GM12878 (cell line): ENCODE measurements around the gene BMPR1B. TPM values are rescaled to one million over a fixed set of nuclear protein-coding genes. Genes with fewer than 3 reads are reported as not detected.

Experiments used
- ATAC-seq: fragments of 200-7000 bp; cut with Tn5 transposase; 3 replicates; pipeline ENCODE4 v1.9.1; 2020; ENCODE audit warnings: mild to moderate bottlenecking, moderate library complexity
- BruUV-seq: library from RNA; stranded (reverse); fragments of 400-500 nt; replicated peaks from 2 replicates; lab custom pipeline; 2021; lab: Mats Ljungman, UMichigan
- CTCF ChIA-PET: fragments of 300-600 bp; sonication (Branson Sonifier 250); formaldehyde crosslinking; extraction: SDS; loops from one replicate; lab custom pipeline; 2021; ENCODE audit warnings: inconsistent platforms; lab: Yijun Ruan, JAX
- POLR2A ChIA-PET: fragments of 350-600 bp; formaldehyde crosslinking; extraction: SDS; loops from one replicate; lab custom pipeline; 2021; ENCODE audit warnings: inconsistent platforms; lab: Charles Lee
- RAD21 ChIA-PET: fragments of 300-600 bp; sonication (Branson Sonifier 250); formaldehyde crosslinking; loops from one replicate; lab custom pipeline; 2023; ENCODE audit warnings: antibody characterized with exemption; ENCODE audit not compliant: unreplicated experiment; lab: Charles Lee
- SMC1A ChIA-PET: fragments of 300-600 bp; sonication (Branson Sonifier 250); formaldehyde crosslinking; loops from one replicate; lab custom pipeline; 2023; ENCODE audit not compliant: unreplicated experiment, uncharacterized antibody; lab: Charles Lee
- DNase-seq: peaks from one replicate; pipeline ENCODE4 v3.0.0-alpha.2; 2011; ENCODE audit warnings: low read depth, low spot score
- FAIRE-seq: peaks from 3 replicates; lab custom pipeline; 2011; peaks lifted over from hg19 to GRCh38; lab: Jason Lieb, UNC
- H2AFZ ChIP-seq: 2 replicates; pipeline ENCODE4 v1.6.0; 2011; ENCODE audit warnings: low read depth, low read length, control low read depth; ENCODE audit not compliant: control insufficient read depth
- H3K27ac ChIP-seq: 2 replicates; pipeline ENCODE4 v1.5.1; 2011; ENCODE audit warnings: control low read depth; ENCODE audit not compliant: control insufficient read depth, insufficient read depth
- H3K27me3 ChIP-seq, 2 experiments: replicated peaks in 1 of 2; 2 replicates each; pipeline versions ENCODE4 v1.6.0 to v1.6.1; 2011; ENCODE audit warnings: low read length in 1 of 2; ENCODE audit not compliant: control insufficient read depth in 2 of 2, insufficient read depth in 2 of 2
- H3K36me3 ChIP-seq, 2 experiments: 2 replicates each; pipeline ENCODE4 v1.5.1; 2011; ENCODE audit warnings: low read length in 1 of 2; ENCODE audit not compliant: control insufficient read depth in 2 of 2, insufficient read depth in 2 of 2
- H3K4me1 ChIP-seq: 2 replicates; pipeline ENCODE4 v1.6.1; 2011; ENCODE audit warnings: mild to moderate bottlenecking, low read length, moderate library complexity, mixed read lengths; ENCODE audit not compliant: control insufficient read depth, insufficient read depth
- H3K4me2 ChIP-seq: 2 replicates; pipeline ENCODE4 v1.6.0; 2011; ENCODE audit warnings: control low read depth; ENCODE audit not compliant: control insufficient read depth, insufficient read depth
- H3K4me3 ChIP-seq: fragments of 200-600 bp; sonication (generic); 2 replicates; pipeline ENCODE4 v1.5.1; 2016
- H3K79me2 ChIP-seq: 2 replicates; pipeline ENCODE4 v1.6.0; 2011; ENCODE audit warnings: low read length; ENCODE audit not compliant: control insufficient read depth, insufficient read depth
- H3K9ac ChIP-seq: 2 replicates; pipeline ENCODE4 v1.8.0; 2011; ENCODE audit warnings: low read length, control low read depth, mixed read lengths; ENCODE audit not compliant: control insufficient read depth, insufficient read depth
- H3K9me3 ChIP-seq: replicated peaks from 3 replicates; pipeline ENCODE4 v1.5.1; 2011; ENCODE audit warnings: mild to moderate bottlenecking, low read length; ENCODE audit not compliant: control insufficient read depth, insufficient read depth
- H4K20me1 ChIP-seq: 2 replicates; pipeline ENCODE4 v1.6.0; 2011; ENCODE audit not compliant: control insufficient read depth, insufficient read depth
- CREB1 ChIP-seq: IDR thresholded peaks from 2 replicates; pipeline ENCODE4 v1.6.1; 2012; ENCODE audit warnings: low read depth, mild to moderate bottlenecking, inconsistent platforms
- LARP7 ChIP-seq: fragments of 450-650 bp; IDR thresholded peaks from 2 replicates; pipeline ENCODE4 v1.6.1; 2017; ENCODE audit warnings: mild to moderate bottlenecking
- NFXL1 ChIP-seq: fragments of 450-650 bp; IDR thresholded peaks from 2 replicates; pipeline ENCODE4 v1.6.1; 2017; ENCODE audit warnings: antibody characterized with exemption, mild to moderate bottlenecking, borderline replicate concordance
- NR2C2 ChIP-seq: IDR thresholded peaks from 2 replicates; pipeline ENCODE4 v1.6.1; 2011; ENCODE audit warnings: borderline replicate concordance, low read depth; ENCODE audit not compliant: control insufficient read depth, insufficient read length
- WGBS: methylation state at CpG from one replicate; pipeline ENCODE4 v1.1.6; 2016; ENCODE audit warnings: low lambda C conversion rate; ENCODE audit not compliant: insufficient replicate concordance, insufficient coverage; ENCODE audit errors: missing lambda C conversion rate; 5-methylcytosine and 5-hydroxymethylcytosine counted together
- in situ Hi-C: fragments of 300-500 bp; cut with MboI; formaldehyde crosslinking; loops from 9 replicates; pipeline ENCODE4 v1.14.3; 2018; ENCODE audit warnings: mixed read lengths
- intact Hi-C: fragments of 100-400 bp; cut with micrococcal nuclease; formaldehyde crosslinking; loops from one replicate; pipeline ENCODE4 v1.14.2; 2022; ENCODE audit not compliant: unreplicated experiment
- polyA plus RNA-seq, 11 experiments: library from polyadenylated mRNA; depleted of rRNA in 4 of 11; unstranded in 6 of 11; stranded (reverse) in 5 of 11; fragments of >200 nt; fragmentation: Nextera tagmentation in 4 of 11; fragmentation: Illumina TruSeq in 1 of 11; extraction: Ambion mirVana in 4 of 11; extraction: Trizol in 1 of 11; gene quantifications; 1 replicate in 1 of 11; 2 replicates in 10 of 11; pipeline versions ENCODE4 v1.2.1 to v1.2.3, GENCODE V29; 2011 to 2016; ENCODE audit warnings: inconsistent platforms in 2 of 11, missing spikeins in 2 of 11, low read depth in 1 of 11
- total RNA-seq, 4 experiments: library from RNA; depleted of rRNA in 3 of 4; stranded (reverse); fragments of >200 nt in 3 of 4; fragmentation: Illumina TruSeq in 1 of 4; extraction: Trizol in 1 of 4; gene quantifications; 2 replicates each; pipeline versions ENCODE4 v1.2.1 to v1.2.3, GENCODE V29; 2013 to 2021
- TF ChIP-seq, protein P1 (sequence below): IDR thresholded peaks from 2 replicates; pipeline ENCODE4 v1.6.1; 2012; ENCODE audit warnings: improper control_type of control experiment, low read depth, low read length; ENCODE audit not compliant: insufficient replicate concordance
- TF ChIP-seq, protein P2 (sequence below): fragments of 450-650 bp; IDR thresholded peaks from 2 replicates; pipeline ENCODE4 v1.6.1; 2017; ENCODE audit warnings: antibody characterized with exemption, mild to moderate bottlenecking, moderate library complexity
- TF ChIP-seq, protein P3 (sequence below): IDR thresholded peaks from 2 replicates; pipeline ENCODE4 v1.6.1; 2011; ENCODE audit warnings: borderline replicate concordance, low read depth, mild to moderate bottlenecking, moderate library complexity, mixed read lengths, low read length; ENCODE audit not compliant: insufficient read depth; ENCODE audit errors: extremely low read length

BMPR1B gene
- total and polyA plus RNA-seq, 10 of the 15 experiments (the other 5 are each of a cell fraction or from before 2014, with no cell fraction given): not detected

DNA sequence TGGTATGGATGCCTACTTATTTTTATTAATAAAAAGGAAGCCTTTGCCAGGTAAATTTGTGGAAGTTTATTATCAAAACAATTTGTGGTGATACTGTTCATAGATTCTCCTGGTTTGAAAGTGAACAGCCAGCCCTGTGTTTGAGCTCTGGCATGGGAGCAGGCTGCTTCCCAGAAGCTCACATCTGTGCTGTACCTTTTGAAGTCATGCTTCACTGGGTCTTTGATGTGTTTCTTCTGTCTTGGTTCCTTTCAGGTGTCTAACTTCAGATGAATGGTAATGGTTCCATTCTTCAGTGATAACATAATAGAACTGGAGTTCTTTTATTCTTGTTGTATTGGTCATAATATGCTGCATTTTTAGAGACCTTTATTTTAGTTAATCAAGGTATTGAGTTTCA, 85.5 kb downstream of the BMPR1B start (continued):
- TF ChIP-seq, protein P1, sequence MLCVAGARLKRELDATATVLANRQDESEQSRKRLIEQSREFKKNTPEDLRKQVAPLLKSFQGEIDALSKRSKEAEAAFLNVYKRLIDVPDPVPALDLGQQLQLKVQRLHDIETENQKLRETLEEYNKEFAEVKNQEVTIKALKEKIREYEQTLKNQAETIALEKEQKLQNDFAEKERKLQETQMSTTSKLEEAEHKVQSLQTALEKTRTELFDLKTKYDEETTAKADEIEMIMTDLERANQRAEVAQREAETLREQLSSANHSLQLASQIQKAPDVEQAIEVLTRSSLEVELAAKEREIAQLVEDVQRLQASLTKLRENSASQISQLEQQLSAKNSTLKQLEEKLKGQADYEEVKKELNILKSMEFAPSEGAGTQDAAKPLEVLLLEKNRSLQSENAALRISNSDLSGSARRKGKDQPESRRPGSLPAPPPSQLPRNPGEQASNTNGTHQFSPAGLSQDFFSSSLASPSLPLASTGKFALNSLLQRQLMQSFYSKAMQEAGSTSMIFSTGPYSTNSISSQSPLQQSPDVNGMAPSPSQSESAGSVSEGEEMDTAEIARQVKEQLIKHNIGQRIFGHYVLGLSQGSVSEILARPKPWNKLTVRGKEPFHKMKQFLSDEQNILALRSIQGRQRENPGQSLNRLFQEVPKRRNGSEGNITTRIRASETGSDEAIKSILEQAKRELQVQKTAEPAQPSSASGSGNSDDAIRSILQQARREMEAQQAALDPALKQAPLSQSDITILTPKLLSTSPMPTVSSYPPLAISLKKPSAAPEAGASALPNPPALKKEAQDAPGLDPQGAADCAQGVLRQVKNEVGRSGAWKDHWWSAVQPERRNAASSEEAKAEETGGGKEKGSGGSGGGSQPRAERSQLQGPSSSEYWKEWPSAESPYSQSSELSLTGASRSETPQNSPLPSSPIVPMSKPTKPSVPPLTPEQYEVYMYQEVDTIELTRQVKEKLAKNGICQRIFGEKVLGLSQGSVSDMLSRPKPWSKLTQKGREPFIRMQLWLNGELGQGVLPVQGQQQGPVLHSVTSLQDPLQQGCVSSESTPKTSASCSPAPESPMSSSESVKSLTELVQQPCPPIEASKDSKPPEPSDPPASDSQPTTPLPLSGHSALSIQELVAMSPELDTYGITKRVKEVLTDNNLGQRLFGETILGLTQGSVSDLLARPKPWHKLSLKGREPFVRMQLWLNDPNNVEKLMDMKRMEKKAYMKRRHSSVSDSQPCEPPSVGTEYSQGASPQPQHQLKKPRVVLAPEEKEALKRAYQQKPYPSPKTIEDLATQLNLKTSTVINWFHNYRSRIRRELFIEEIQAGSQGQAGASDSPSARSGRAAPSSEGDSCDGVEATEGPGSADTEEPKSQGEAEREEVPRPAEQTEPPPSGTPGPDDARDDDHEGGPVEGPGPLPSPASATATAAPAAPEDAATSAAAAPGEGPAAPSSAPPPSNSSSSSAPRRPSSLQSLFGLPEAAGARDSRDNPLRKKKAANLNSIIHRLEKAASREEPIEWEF: no peak
- TF ChIP-seq NFXL1: no peak
- TF ChIP-seq NR2C2: no peak
- TF ChIP-seq LARP7: no peak

DNA sequence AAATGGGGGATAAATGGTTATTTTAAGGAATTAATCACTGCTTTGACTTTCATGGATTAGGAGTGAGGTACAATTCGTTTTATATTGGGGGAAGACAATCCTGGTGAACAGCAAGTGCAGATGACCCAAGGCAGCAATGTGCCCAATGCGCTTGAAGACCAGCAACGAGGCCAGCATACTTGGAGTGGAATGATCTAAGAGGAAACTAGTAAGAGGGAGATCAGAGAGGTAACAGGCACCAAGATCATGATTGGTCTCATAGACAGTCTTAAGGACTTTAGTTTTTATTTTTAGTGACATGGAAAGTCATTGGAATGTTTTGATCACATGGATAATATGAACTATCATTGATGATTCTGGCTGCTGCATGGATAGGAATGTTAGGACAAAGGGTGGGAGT, 90.6 kb downstream of the BMPR1B start:
- H3K4me2 ChIP-seq: no peak overlapping the region
- intact Hi-C loops: no loop called here
- WGBS: 27% methylated on average over 3 of the region's 3 CpGs
- FAIRE-seq (no peak), ATAC-seq (no peak), DNase-seq (no peak)
- no TSS peak for BruUV-seq
- no peak overlapping the region for H3K9ac ChIP-seq
- CTCF ChIA-PET: no interaction called here
- SMC1A ChIA-PET: no interaction called here
- POLR2A ChIA-PET: no interaction called here
- no peak overlapping the region for H2AFZ ChIP-seq
- H3K27ac ChIP-seq: no peak overlapping the region
- no peaks in the 10 kb centered on the region for H3K27me3 ChIP-seq
- no peaks in the 10 kb centered on the region for H3K4me1 ChIP-seq
- H3K36me3 ChIP-seq: no peaks in the 10 kb centered on the region
- no peaks in the 10 kb centered on the region for H3K9me3 ChIP-seq
- in situ Hi-C loops: no loop called here
- H3K4me3 ChIP-seq: no peak overlapping the region
- no peaks in the 10 kb centered on the region for H3K79me2 ChIP-seq
- RAD21 ChIA-PET: no interaction called here
- no peaks in the 10 kb centered on the region for H4K20me1 ChIP-seq
- TF ChIP-seq CREB1: no peak
- TF ChIP-seq, protein P2, sequence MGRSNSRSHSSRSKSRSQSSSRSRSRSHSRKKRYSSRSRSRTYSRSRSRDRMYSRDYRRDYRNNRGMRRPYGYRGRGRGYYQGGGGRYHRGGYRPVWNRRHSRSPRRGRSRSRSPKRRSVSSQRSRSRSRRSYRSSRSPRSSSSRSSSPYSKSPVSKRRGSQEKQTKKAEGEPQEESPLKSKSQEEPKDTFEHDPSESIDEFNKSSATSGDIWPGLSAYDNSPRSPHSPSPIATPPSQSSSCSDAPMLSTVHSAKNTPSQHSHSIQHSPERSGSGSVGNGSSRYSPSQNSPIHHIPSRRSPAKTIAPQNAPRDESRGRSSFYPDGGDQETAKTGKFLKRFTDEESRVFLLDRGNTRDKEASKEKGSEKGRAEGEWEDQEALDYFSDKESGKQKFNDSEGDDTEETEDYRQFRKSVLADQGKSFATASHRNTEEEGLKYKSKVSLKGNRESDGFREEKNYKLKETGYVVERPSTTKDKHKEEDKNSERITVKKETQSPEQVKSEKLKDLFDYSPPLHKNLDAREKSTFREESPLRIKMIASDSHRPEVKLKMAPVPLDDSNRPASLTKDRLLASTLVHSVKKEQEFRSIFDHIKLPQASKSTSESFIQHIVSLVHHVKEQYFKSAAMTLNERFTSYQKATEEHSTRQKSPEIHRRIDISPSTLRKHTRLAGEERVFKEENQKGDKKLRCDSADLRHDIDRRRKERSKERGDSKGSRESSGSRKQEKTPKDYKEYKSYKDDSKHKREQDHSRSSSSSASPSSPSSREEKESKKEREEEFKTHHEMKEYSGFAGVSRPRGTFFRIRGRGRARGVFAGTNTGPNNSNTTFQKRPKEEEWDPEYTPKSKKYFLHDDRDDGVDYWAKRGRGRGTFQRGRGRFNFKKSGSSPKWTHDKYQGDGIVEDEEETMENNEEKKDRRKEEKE: no peak
- TF ChIP-seq, protein P3, sequence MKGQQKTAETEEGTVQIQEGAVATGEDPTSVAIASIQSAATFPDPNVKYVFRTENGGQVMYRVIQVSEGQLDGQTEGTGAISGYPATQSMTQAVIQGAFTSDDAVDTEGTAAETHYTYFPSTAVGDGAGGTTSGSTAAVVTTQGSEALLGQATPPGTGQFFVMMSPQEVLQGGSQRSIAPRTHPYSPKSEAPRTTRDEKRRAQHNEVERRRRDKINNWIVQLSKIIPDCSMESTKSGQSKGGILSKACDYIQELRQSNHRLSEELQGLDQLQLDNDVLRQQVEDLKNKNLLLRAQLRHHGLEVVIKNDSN: no peak
